ENCODE results near the gene LEPR. TPM values are rescaled to one million over a fixed set of nuclear protein-coding genes. Genes with fewer than 3 reads are reported as not detected.
"Not testable (repeated sequence)": the region's sequence is repeated elsewhere in the genome, so short reads cannot be mapped to it uniquely, and the experiment has no call there.

The LEPR gene
- total and polyA plus RNA-seq, 7 donors = 0.46 to 24.7 (median 5.3) TPM

DNA sequence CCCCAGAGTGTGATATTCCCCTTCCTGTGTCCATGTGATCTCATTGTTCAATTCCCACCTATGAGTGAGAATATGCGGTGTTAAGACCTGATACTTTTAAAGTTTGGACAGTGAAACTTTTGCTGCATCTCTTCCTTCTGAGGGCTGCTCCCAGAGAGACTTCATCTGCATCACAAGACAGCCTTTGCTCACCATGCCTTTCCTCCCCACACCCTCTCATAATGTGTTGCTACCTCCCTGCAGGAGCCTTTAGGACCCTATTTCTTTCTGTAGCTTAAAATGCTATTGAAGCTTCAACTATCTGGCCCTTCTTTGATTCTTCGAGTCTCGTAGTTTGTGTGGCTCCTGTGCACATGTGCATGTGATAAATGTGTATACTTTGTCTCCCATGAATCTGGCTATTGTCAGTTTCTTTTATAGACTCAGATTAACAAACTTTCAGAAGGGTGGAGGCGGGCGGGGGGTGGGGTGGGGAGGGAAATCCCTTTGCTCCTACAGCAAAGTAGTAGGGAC lies 23.7 kb downstream of the LEPR start:
- intact Hi-C loops (cut with DNase I) = no loop called here
- Histone ChIP-seq H3K4me3 (no peak overlapping the region), H3K4me1 (no peaks in the 10 kb centered on the region), H3K9me3 (no peaks in the 10 kb centered on the region), H3K27me3 (no peaks in the 10 kb centered on the region), H3K27ac (no peak overlapping the region), H3K36me3 (no peaks in the 10 kb centered on the region)
- no peak for DNase-seq
- 49 to 70% methylated on average over 4 to 5 of the region's 5 CpGs for WGBS, 2 donors
- TF ChIP-seq, protein P1, sequence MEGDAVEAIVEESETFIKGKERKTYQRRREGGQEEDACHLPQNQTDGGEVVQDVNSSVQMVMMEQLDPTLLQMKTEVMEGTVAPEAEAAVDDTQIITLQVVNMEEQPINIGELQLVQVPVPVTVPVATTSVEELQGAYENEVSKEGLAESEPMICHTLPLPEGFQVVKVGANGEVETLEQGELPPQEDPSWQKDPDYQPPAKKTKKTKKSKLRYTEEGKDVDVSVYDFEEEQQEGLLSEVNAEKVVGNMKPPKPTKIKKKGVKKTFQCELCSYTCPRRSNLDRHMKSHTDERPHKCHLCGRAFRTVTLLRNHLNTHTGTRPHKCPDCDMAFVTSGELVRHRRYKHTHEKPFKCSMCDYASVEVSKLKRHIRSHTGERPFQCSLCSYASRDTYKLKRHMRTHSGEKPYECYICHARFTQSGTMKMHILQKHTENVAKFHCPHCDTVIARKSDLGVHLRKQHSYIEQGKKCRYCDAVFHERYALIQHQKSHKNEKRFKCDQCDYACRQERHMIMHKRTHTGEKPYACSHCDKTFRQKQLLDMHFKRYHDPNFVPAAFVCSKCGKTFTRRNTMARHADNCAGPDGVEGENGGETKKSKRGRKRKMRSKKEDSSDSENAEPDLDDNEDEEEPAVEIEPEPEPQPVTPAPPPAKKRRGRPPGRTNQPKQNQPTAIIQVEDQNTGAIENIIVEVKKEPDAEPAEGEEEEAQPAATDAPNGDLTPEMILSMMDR (IDR thresholded peaks at IDR 0.05) = no peak
- TF ChIP-seq POLR2A (IDR thresholded peaks at IDR 0.05) (no peak), EP300 (IDR thresholded peaks at IDR 0.05) (no peak), POLR2AphosphoS5 (IDR thresholded peaks at IDR 0.05) (no peak)

DNA sequence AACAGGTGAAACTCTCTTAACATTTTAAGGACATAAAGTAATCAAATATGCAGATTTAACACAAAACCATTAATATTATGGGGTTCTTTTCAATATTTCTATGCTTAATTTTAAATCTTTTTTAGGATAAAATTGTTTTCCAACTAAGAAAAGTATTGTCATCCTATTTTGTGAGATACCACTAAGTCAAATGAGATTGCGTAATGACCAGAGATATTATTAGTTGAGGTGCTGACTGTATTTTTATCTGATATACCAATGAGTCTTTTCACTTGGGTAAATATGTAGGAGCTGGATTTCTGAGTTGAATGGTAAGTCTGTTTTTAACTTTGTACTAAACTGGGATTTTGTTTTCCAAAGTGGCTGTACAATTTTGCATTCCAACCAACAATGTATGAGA lies 25.4 kb downstream of the LEPR start:
- 98 to 99% methylated on average over 1 of the region's 1 CpG for WGBS, 2 donors
- no peak for DNase-seq
- no peak overlapping the region for H3K27ac ChIP-seq

DNA sequence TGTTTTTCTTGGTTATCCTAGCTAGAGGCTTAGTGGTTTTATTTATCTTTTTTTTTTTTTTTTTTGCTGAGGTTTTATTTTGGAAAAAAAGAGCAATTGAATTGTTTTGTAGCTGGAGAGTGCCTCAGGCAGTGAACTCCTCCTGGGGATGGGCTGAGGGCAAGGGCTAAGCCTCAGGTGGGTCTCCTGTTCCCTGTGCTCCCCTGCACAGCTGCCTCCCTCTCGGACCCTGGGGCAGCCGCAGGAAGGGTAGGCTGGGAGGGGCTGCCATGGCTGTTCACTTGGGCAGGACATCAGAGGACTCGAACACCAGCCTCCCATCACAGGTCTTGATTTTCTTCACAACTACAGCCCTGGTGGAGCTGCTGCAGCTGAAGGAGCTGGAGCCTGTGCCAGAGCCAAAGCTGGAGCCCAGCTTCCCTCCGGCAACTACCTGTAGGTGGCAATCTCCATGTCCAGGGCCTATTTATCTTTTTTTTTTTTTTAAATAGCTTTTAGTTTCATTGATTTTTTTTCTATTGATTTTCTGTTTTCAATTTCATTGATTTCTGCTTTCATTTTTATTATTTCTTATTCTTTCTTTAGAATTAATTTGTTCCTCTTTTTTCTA lies 28.9 kb downstream of the LEPR start:
- Histone ChIP-seq H3K9me3 (no peaks in the 10 kb centered on the region), H3K4me3 (no peak overlapping the region), H3K27me3 (no peaks in the 10 kb centered on the region), H3K27ac (no peak overlapping the region), H3K36me3 (no peaks in the 10 kb centered on the region), H3K4me1 (no peaks in the 10 kb centered on the region)
- intact Hi-C loops (cut with DNase I) = no loop called here
- DNase-seq = no peak
- 85 to 93% methylated on average over 4 of the region's 4 CpGs for WGBS, 2 donors
- TF ChIP-seq POLR2AphosphoS5 (IDR thresholded peaks at IDR 0.05) = no peak
- TF ChIP-seq, protein P1 (IDR thresholded peaks at IDR 0.05) = no peak
- no peak for TF ChIP-seq POLR2A (IDR thresholded peaks at IDR 0.05)
- TF ChIP-seq EP300 (IDR thresholded peaks at IDR 0.05) = no peak

More for the DNA sequence above, 25.4 kb downstream of the LEPR start:
- no peaks in the 10 kb centered on the region for H3K36me3 ChIP-seq
- intact Hi-C loops (cut with DNase I) = no loop called here
- no peaks in the 10 kb centered on the region for H3K27me3 ChIP-seq
- H3K4me3 ChIP-seq = no peak overlapping the region
- no peak for TF ChIP-seq EP300 (IDR thresholded peaks at IDR 0.05)
- TF ChIP-seq POLR2AphosphoS5 (IDR thresholded peaks at IDR 0.05) = no peak
- TF ChIP-seq, protein P1 (IDR thresholded peaks at IDR 0.05) = no peak
- no peak for TF ChIP-seq POLR2A (IDR thresholded peaks at IDR 0.05)
- H3K4me1 ChIP-seq = no peaks in the 10 kb centered on the region
- H3K9me3 ChIP-seq = no peaks in the 10 kb centered on the region

DNA sequence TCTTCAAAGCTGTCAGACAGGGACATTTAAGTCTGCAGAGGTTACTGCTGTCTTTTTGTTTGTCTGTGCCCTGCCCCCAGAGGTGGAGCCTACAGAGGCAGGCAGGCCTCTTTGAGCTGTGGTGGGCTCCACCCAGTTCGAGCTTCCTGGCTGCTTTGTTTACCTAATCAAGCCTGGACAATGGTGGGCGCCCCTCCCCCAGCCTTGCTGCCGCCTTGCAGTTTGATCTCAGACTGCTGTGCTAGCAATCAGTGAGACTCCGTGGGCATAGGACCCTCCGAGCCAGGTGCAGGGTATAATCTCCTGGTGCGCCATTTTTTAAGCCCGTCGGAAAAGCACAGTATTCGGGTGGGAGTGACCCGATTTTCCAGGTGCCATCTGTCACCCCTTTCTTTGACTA lies 35.2 kb downstream of the LEPR start:
- H3K27me3 ChIP-seq; H3K9me3 ChIP-seq; H3K4me1 ChIP-seq; intact Hi-C loops (cut with DNase I); H3K4me3 ChIP-seq; H3K27ac ChIP-seq; DNase-seq; H3K36me3 ChIP-seq: not testable (repeated sequence)
- WGBS, 2 donors = 82 to 84% methylated on average over 10 of the region's 10 CpGs

DNA sequence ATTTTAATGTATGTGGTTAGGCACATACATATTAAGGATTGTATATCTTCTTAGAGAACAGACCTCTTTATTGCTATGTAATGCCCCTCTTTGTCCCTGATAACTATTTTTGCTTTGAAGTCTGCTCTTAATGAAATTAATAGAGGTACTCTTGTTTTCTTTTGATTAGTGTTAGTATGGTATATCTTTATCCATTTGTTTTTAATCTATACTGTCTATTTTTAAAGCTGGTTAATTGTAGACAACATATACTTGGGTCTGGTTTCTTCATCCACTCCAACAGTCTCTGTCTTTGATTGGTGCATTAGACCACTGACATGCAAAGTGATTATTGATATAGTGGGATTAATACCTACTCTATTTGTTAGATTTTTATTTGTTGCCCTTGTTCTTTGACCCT lies 36.0 kb downstream of the LEPR start:
- no peak for DNase-seq
- Histone ChIP-seq H3K9me3 (no peaks in the 10 kb centered on the region), H3K27me3 (no peaks in the 10 kb centered on the region), H3K27ac (no peak overlapping the region), H3K4me3 (no peak overlapping the region), H3K4me1 (no peaks in the 10 kb centered on the region), H3K36me3 (no peaks in the 10 kb centered on the region)
- intact Hi-C loops (cut with DNase I) = no loop called here
- TF ChIP-seq EP300 (IDR thresholded peaks at IDR 0.05) = no peak
- no peak for TF ChIP-seq POLR2A (IDR thresholded peaks at IDR 0.05)
- TF ChIP-seq, protein P1 (IDR thresholded peaks at IDR 0.05) = no peak
- no peak for TF ChIP-seq POLR2AphosphoS5 (IDR thresholded peaks at IDR 0.05)
